ENCODE results near the gene ZNF362. TPM values are rescaled to one million over a fixed set of nuclear protein-coding genes. Genes with fewer than 3 reads are reported as not detected.
"Not testable (repeated sequence)": the region's sequence is repeated elsewhere in the genome, so short reads cannot be mapped to it uniquely, and the experiment has no call there.

The ZNF362 gene
- total RNA-seq, 2 experiments from 2014 or later = 24.7 to 26.6 TPM

GRCh38 chr1:33237579-33237978, 18.7 kb upstream of the ZNF362 start:
- H3K4me3 Mint-ChIP-seq = no peak overlapping the region
- Histone ChIP-seq H3K4me3 (ENCODE audit: low read length) (no peak overlapping the region), H3K36me3 (ENCODE audit: insufficient read depth, low read length) (no peaks in the 10 kb centered on the region), H3K27me3 (ENCODE audit: control insufficient read depth in 1 of 2, insufficient read depth in 2 of 2, low read length in 2 of 2) (peaks cover 0 to 4% of the 10 kb centered on the region in 2 experiments), H3K9me3 (ENCODE audit: control insufficient read depth in 1 of 2, insufficient read depth in 1 of 2, low read length in 2 of 2) (no peaks in the 10 kb centered on the region), H3K27ac (ENCODE audit: low read depth in 1 of 2, low read length in 2 of 2) (no peak overlapping the region), H3K4me1 (ENCODE audit: insufficient read depth, low read length) (peaks cover 9% of the 10 kb centered on the region)
- intact Hi-C loops (cut with DNase I, micrococcal nuclease) = no loop called here
- no peaks in the 10 kb centered on the region for H3K36me3 Mint-ChIP-seq (ENCODE audit: low read depth)
- ChIA-PET POLR2A (interaction anchor here (0.7 to 0.9 kb wide), 2 partner anchors 47 to 99 kb away, joined by 3 read pairs; no protein-coding TSS in a partner anchor), CTCF (no interaction called here)
- H3K27me3 Mint-ChIP-seq = peaks cover 4% of the 10 kb centered on the region
- H3K27ac Mint-ChIP-seq = no peak overlapping the region
- H3K4me1 Mint-ChIP-seq (ENCODE audit: low read depth) = peaks cover 7% of the 10 kb centered on the region
- DNase-seq = peak in 5 of 14 experiments; percentile 26 to 74 (median 64)
- H3K9me3 Mint-ChIP-seq = no peaks in the 10 kb centered on the region
- no peak for TF ChIP-seq CTCF (IDR thresholded peaks at IDR 0.05)
- peak; percentile 100 for ATAC-seq (ENCODE audit: poor library complexity)

GRCh38 chr1:33238194-33238724, 18.0 kb upstream of the ZNF362 start:
- DNase-seq; H3K4me1 ChIP-seq (ENCODE audit: insufficient read depth, low read length); H3K4me1 Mint-ChIP-seq (ENCODE audit: low read depth); POLR2A ChIA-PET; intact Hi-C loops (cut with DNase I, micrococcal nuclease); H3K36me3 ChIP-seq (ENCODE audit: insufficient read depth, low read length); H3K27ac Mint-ChIP-seq; ATAC-seq (ENCODE audit: poor library complexity); CTCF ChIA-PET; H3K27me3 Mint-ChIP-seq; H3K27me3 ChIP-seq (ENCODE audit: control insufficient read depth in 1 of 2, insufficient read depth in 2 of 2, low read length in 2 of 2); H3K27ac ChIP-seq (ENCODE audit: low read depth in 1 of 2, low read length in 2 of 2); H3K9me3 ChIP-seq (ENCODE audit: control insufficient read depth in 1 of 2, insufficient read depth in 1 of 2, low read length in 2 of 2); H3K9me3 Mint-ChIP-seq; H3K36me3 Mint-ChIP-seq (ENCODE audit: low read depth); H3K4me3 Mint-ChIP-seq; H3K4me3 ChIP-seq (ENCODE audit: low read length): not testable (repeated sequence)

GRCh38 chr1:33239410-33239809, 16.9 kb upstream of the ZNF362 start:
- DNase-seq; H3K27ac Mint-ChIP-seq; H3K9me3 Mint-ChIP-seq; ATAC-seq (ENCODE audit: poor library complexity); H3K9me3 ChIP-seq (ENCODE audit: control insufficient read depth in 1 of 2, insufficient read depth in 1 of 2, low read length in 2 of 2); H3K27ac ChIP-seq (ENCODE audit: low read depth in 1 of 2, low read length in 2 of 2); H3K27me3 ChIP-seq (ENCODE audit: control insufficient read depth in 1 of 2, insufficient read depth in 2 of 2, low read length in 2 of 2); H3K4me3 ChIP-seq (ENCODE audit: low read length); H3K4me3 Mint-ChIP-seq; CTCF ChIA-PET; H3K4me1 ChIP-seq (ENCODE audit: insufficient read depth, low read length); POLR2A ChIA-PET; H3K36me3 Mint-ChIP-seq (ENCODE audit: low read depth); H3K36me3 ChIP-seq (ENCODE audit: insufficient read depth, low read length); H3K27me3 Mint-ChIP-seq; H3K4me1 Mint-ChIP-seq (ENCODE audit: low read depth); intact Hi-C loops (cut with DNase I, micrococcal nuclease): not testable (repeated sequence)

DNA sequence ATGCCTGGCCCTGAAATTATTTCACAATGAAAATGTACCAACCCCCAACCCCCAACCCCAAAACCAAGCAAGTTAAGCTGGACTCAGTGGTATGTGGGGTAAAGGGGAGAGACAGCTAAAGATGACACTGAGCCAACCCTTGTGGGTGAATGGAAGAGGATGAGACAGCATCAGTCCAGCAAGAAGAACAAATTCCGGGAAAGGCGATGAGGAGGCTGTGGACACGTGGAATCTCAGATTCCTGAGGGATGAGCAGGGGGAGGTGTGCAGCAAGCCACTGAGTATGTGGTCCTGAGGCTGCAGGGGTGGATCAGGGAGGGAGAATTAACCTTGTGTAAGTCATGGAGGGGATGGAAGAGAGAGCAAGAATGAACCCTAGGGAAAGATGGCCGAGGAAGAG, 14.4 kb upstream of the ZNF362 start:
- Histone ChIP-seq H3K36me3 (ENCODE audit: insufficient read depth, low read length) (no peaks in the 10 kb centered on the region), H3K27me3 (ENCODE audit: control insufficient read depth in 1 of 2, insufficient read depth in 2 of 2, low read length in 2 of 2) (peaks cover 0 to 4% of the 10 kb centered on the region in 2 experiments), H3K27ac (ENCODE audit: low read depth in 1 of 2, low read length in 2 of 2) (no peak overlapping the region), H3K4me1 (ENCODE audit: insufficient read depth, low read length) (peaks cover 9% of the 10 kb centered on the region), H3K9me3 (ENCODE audit: control insufficient read depth in 1 of 2, insufficient read depth in 1 of 2, low read length in 2 of 2) (no peaks in the 10 kb centered on the region), H3K4me3 (ENCODE audit: low read length) (no peak overlapping the region)
- no peaks in the 10 kb centered on the region for H3K36me3 Mint-ChIP-seq (ENCODE audit: low read depth)
- DNase-seq (no peak), ATAC-seq (ENCODE audit: poor library complexity) (no peak)
- CTCF ChIA-PET = no interaction called here
- intact Hi-C loops (cut with DNase I, micrococcal nuclease) = no loop called here
- no peaks in the 10 kb centered on the region for H3K9me3 Mint-ChIP-seq
- POLR2A ChIA-PET = no interaction called here
- H3K27ac Mint-ChIP-seq = no peak overlapping the region
- TF ChIP-seq CTCF (IDR thresholded peaks at IDR 0.05) = no peak
- peaks cover 7% of the 10 kb centered on the region for H3K4me1 Mint-ChIP-seq (ENCODE audit: low read depth)
- H3K27me3 Mint-ChIP-seq = peaks cover 4% of the 10 kb centered on the region
- H3K4me3 Mint-ChIP-seq = no peak overlapping the region
